ENCODE data around the gene TMEM250.

DNA sequence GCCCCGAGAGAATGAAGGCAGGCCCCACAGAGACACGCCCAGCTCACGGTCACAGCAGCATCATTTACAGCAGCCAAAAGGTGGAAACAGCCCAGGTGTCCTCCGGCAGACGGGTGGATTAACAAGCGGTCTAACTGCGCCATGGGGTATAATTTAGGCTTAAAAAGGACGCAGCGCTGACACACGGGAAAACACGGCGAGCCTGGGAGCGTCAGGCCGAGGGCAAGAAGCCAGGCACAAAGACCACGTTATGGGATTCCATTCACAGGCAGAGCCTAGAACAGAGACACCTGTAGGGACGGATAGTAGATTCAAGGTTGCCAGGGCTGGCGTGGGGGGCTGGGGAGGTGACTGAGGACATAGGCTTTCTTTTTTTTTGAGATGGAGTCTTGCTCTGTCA, 36.9 kb upstream of the TMEM250 start:
- TF ChIP-seq EZH2 (IDR thresholded peaks at IDR 0.05; ENCODE audit: borderline replicate concordance, low read length) (no peak), CTCF (IDR thresholded peaks at IDR 0.05; ENCODE audit: low read length) (no peak)

Data from OCI-LY1 (cell line).